Activated naive CD4-positive, alpha-beta T cell treated with anti-CD3 and anti-CD28 coated beads, Interleukin-2, amount 50 U/mL, for 16 hours (primary cell): ENCODE measurements around the gene RIN1.

Experiments used
- DNase-seq: peaks from one replicate; pipeline ENCODE4 v3.0.0-alpha.2; 2020

Gene RIN1

GRCh38 chr11:66294626-66295620, 41.3 kb downstream of the RIN1 start:
- DNase-seq: no peak

DNA sequence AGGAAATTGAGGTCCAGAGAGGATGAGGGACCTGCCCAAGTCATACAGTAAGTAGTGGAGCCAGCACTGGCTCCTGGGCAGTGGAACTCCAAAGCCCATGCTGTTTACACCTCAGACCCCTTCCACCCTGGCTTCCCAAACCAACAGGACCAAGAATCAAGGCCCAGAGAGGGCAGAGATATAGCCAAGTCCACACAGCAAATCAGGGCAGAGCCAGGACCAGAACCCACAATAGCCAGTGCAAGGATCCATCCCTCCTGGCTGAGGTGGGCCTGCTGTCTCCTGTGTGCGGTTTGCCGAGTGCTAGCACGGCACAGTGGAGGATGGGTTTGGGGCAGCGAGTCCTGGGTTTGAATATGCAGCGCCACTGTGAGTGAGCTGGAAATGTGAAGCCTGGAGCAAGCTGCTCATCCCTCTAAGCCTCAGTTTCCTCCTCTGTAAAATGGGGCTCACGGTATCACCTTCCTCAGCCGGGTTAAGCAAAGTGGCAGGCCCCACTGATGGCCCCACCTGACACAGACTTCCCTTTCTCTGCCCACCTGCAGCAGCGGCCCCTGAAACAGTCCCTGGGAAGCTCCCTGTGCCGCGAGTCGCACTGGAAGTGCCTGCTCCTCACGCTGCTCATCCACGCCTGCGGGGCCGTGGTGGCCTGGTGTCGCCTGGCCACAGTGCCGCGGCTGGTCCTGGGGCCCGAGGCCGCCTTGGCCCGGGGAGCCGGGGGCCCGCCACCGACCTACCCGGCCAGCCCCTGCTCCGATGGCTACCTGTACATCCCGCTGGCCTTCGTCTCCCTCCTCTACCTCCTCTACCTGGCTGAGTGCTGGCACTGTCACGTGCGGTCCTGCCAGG, 42.2 kb downstream of the RIN1 start:
- DNase-seq: no peak

- DNase-seq: no peak
Measured at GRCh38 chr11:66293352-66293751, 42.9 kb downstream of the RIN1 start.

DNA sequence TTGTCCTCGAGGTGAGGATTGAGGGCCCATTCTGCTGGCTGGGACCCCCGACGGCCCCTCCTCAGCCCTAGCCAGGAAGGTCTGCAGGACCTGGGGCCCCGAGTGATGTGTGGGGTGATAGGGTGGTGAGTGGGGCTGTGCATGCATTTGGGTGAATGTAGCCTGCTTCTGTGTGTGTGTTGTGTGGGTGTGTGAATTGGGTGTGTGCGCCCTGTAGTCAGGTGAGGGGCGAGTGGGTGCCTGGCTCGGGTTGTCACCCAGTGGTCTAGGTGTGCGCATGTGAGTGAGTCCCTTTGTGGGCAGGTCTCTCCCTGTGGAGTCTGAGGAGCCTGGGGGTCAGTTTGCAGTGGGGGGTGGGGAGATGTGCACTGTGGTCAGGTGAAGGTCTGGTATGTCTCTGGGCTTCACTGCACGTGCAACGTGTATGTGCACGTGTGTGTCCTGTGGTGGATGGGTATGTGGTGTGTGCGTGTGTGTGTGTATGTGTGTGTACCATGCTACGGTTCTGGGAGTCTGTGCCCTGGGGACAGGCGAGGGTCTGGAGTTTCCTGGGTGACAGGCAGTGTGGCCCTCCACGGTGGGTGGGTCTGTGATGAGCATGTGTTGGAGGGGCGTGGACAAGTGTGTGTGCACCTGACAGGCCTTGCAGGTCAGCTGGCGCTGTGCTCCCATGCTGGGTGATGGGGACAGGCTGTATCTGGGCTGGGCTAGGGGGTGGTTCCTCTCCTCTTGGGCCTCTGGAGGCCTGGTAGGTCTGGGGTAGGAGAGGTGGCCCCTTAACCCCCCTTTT, 43.5 kb downstream of the RIN1 start:
- DNase-seq: no peak

- peak; percentile 57 for DNase-seq
Measured at GRCh38 chr11:66291706-66292542, 44.3 kb downstream of the RIN1 start, which contains the start of gene TMEM151A. TSS of gene TMEM151A (plus strand) at chr11:66291894. CDS start at chr11:66292014, 120 bp downstream.

GRCh38 chr11:66291303-66291705, 44.9 kb downstream of the RIN1 start:
- no peak for DNase-seq

DNA sequence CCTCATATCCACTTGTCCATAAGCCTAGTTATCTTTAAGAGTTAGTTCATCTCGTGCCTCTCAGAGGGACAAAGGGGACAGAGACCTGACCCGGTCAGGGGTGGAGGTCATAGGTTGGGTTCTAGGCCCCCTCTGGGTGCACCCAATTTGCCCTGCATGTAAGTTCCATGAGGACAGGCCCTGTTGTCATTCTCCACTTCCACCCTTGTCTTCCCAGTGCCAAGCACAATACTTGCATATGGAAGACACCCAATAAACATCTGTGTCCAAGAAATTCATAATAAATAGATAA, 46.0 kb downstream of the RIN1 start:
- DNase-seq: no peak

- peak; percentile 86 for DNase-seq
Measured at GRCh38 chr11:66289548-66290329, 46.5 kb downstream of the RIN1 start.

- DNase-seq: peak; percentile 99
Measured at GRCh38 chr11:66288671-66289547, 47.3 kb downstream of the RIN1 start, which contains the start of gene YIF1A. TSS of gene YIF1A (minus strand) at chr11:66289143. CDS start at chr11:66288985, 158 bp downstream.

DNA sequence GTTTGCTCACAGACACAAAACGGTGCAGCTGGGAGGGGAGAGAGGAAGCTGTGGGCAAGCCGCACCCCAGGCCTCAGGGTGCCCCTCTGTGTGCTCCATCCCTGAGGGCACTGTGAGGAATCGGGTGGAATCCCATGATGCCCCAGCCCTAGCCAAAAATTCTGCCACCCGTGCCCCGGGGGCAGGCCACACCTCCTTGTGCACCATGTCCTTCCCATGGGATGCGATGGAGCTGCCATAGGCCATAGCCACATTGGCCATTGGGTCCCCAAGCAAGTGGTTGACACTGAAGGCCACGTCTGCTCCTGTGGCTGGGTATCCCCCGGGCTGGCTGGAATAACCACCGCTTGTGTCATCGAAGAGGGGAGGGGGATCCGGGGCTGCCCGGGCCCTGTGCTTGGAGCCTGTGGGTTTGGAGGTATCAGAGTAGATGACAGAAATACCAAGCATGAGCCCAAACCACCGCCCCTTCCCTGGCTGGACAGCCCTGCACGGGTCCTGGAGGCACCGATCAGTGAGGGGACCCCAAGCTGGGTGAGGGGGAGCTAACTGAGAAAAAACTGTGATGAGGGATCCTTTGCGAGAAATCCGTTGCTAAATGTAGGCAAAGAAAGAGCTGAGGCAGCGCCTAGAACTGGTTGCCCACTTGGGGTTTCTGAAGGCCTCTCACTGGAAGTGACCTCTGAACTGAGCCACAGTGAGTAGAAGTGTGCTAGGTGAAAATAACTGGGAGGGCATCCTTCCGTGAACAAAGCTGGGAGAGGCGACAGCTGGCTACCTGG, 48.2 kb downstream of the RIN1 start:
- no peak for DNase-seq

DNA sequence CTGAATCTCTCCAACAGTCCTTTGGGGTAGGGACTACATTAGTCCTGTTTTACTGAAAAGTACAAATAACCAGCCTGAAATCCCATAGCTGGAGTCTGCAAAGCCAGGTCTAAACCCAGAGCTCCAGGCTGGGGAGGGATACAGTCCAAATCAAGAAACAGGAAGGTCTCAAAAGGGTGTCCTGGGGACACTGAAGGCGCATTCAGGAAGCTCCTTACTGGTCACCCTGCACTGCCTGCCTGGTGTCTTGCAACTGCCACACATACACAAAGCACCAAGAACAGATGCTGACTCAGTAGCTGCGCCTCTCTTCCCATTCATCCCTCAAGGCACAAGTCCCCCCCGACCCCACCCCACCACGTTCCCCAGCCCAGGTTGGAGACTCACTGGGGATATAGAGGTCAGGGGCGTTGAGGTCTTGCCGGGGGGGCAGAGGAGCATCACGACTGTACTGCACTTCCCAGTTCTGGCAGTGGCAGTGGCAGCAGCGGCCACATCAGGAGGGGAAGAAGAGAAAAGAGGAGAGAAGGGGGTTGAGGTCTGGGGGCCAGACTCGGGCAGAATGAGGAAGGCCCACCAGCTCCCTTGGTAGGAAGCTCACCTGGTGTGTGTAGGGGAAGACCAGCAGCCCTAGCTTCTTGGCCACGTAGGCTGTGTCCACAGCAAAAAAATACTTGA, 48.9 kb downstream of the RIN1 start:
- no peak for DNase-seq

DNA sequence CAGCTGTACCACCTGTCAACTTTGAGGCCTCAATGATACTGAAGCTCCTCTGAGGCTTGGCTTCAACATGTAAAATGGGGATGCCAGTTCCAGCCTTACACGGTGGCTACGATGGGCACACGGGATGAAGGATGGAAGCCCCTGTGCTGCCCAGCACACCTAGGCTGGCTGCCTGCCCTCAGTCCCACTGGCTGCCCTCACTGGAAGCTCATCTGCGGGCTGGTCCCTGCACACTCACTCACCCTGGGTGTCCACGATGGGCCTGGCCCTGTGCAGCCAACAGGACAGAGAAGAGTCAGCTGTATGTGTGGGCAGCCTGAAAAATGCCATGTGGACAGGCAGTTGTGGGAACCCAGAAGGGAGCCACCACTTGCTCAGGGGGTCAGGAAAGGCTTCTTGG, 49.5 kb downstream of the RIN1 start:
- no peak for DNase-seq

DNA sequence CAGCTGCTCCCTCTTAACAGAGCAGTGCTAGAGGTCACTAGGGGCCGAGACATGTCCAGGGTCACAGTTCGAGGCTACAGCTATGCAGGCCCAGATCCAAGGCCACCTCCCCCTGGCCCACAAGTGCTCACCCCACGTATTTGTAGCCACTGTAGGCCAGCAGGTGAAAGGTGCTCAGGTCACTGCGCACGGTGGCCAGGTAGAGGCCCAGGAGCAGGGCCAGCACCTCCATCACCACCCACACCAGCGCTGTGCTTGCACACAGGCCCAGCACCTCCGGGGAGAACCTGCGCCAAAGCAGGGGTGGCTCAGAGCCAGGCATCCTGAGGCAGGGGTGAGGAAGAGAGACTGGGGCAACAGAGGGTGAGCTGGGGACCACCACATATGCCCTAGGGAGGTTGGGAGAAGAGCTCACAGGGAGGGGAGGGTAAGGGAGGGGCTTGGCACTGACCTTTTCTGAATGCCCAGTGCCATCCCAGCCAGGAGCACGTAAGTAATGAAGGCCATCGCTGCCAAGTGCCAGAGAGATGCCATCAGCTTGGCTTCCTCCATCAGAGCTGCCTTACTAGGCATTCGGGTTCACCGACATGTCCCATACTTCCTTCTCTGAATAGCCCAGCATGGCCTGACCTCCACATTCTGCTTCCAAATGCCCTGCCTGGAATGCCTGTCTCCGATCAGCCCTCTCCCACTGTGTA, 50.8 kb downstream of the RIN1 start:
- no peak for DNase-seq

DNA sequence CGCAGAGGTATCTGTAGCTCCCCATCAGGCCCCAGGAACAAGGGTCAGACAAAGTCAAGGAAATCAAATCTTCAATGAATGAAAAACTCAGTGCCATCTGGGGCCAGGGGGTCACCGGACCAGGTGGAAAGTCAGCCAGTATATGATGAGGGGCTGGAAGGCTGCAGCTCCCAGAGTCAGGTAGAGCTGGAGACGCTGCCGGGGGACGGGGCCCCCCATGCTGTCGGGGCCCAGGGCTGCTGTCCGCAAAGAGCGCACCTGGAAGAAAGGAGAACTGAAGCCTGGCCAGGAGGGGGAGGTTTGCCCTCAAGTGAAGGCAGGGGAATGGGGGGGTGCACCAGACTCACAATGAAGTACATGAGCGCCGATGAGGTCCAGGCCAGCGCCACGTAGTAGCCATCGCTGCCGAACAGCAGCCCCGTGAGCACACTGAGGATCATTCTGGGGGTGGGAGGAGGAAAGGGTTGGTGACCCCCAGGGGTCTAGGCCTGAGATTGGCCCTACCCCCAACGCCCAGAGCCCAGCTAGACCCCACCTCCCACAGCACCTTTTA, 51.6 kb downstream of the RIN1 start:
- DNase-seq: no peak

DNA sequence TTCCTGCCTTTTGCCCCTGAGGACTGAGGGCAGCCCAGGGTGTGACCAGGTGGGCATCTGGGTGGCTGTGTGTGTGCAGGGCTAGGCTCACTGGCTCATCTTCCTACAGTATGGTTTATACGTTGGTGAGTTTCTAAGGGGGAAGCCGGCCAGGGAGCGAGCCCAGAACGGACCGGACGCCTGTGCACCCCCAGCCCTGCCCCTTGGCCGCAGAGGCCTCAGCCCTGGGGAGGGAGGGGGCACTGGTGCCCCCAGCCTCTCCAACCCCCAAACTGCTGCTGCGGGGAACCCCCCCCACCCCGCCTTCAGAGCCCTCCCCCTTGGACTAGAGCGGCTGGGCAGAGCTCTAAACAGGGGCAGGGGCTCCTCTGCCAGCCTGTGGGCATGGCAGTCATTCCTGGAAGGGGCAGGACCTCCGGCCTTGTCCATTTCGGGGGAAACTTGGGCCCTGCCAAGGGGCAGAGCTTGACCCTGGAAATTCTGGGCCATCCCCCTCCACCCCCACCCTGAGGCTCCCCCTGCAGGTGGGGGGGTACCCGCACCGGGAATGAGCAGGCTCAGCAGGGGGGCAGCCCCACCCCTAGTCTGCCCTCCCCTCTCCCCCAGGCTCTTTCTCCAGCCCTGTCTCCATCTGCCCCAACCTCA, 52.7 kb downstream of the RIN1 start:
- no peak for DNase-seq

DNA sequence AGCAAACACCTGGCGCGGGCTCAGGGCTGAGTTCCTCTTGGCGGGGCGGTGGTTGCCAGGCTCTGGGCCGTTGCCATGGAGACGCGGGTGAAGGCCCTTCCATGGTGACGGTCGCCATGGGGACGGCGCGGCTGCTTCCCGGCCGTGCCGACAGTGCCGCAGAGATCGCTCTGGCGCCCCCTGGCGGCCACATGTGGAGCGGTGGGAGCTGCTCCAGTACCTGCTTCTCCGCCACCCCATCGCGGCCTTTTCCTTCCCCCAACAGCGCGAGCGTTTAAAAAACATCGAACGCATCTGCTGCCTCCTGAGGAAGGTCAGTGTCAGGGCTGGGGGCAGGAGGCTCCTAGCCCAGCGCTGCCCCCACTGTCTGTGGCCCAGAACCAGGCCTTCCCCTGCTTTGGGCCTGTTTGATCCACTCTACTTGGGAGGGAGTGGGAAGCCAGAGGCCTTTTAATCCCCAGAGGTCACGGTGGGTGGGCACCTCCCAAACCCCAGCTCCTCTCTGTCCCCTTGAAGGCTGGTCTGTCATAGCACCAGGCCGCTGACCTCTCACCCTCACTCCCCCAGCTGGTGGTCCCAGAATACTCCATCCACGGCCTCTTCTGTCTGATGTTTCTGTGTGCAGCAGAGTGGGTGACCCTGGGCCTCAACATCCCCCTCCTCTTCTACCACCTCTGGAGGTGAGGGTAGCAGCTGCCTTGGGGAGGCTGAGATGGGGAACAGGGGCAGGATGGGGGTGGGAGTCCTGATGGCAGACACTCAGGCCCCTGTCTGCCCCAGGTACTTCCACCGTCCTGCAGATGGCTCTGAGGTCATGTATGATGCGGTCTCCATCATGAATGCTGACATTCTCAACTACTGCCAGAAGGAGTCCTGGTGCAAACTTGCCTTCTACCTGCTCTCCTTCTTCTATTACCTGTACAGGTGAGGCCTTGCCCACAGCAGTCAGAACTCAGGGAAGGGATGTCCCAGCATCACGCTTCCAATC, 53.5 kb downstream of the RIN1 start:
- DNase-seq: peak; percentile 98
